Activated naive CD8-positive, alpha-beta T cell (primary cell): ENCODE results near the gene UBE2Q2.
"Not testable (repeated sequence)": the region's sequence is repeated elsewhere in the genome, so short reads cannot be mapped to it uniquely, and the experiment has no call there.

Experiments used
- H3K27ac Mint-ChIP-seq: one replicate; pipeline ENCODE4 v1.8.0; 2021; ENCODE audit warnings: mixed read lengths
- H3K27me3 Mint-ChIP-seq: one replicate; pipeline ENCODE4 v1.8.0; 2021; ENCODE audit warnings: mixed read lengths
- H3K36me3 Mint-ChIP-seq: one replicate; pipeline ENCODE4 v1.8.0; 2021; ENCODE audit warnings: mixed read lengths
- H3K4me1 Mint-ChIP-seq: one replicate; pipeline ENCODE4 v1.8.0; 2021; ENCODE audit warnings: low read depth, mixed read lengths
- H3K4me3 Mint-ChIP-seq: one replicate; pipeline ENCODE4 v1.8.0; 2021; ENCODE audit warnings: mild to moderate bottlenecking, mixed read lengths
- H3K9me3 Mint-ChIP-seq: one replicate; pipeline ENCODE4 v1.8.0; 2021; ENCODE audit warnings: low read depth, mixed read lengths

Gene UBE2Q2

DNA sequence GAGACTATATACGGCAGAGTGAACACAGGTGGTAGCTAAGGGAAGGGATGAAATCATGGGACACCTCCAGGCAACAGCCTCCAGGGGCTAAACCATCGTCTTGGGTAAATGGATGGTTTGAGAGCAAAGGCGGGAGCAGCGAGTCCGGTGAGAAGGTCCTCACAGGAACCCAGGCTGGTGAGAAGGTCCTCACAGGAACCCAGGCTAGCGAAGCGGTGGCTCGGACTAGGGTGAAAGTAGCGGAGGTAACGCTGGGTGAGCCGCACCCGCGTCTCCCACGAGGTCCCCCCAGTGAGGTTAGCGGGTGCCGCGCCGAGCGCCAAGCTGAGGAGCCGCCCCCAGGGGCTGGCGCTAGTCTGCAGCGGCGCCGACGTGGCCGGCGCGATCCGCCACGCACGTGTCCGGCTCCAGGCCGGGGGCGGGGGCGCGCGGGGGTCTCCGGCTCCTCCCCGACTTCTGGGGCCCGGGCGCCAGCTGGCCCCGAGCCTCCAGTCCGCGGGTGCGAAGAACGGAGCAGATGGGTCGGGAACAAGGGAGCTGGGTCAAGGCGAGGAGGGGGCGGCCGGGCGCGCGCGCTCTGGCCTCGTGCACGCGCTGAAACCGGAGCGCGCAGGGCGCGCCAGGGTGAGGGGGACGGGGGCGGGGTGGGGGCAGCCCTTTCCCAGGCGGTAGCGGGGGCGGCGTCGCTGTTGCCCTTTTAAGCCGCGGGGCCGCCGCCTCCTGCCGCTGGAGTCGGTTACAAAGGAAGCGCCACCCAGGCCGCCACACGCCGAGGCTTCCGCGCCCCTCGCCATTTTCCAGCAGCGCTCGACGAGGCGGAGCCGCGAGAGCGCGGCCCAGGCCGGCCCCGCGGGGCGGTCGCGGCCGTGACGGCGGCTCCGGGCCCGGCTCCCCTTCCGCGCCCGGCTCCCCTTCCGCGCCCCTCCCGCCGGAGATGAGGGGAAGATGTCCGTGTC is at the start of gene UBE2Q2:
Gene UBE2Q2 (plus strand): TSS at position 726 of the 956 bp plus-strand sequence. CDS start 220 bp downstream, at position 946.
- H3K27me3 Mint-ChIP-seq = no peaks in the 10 kb centered on the region
- H3K27ac Mint-ChIP-seq = peak within 1 kb of the TSS; percentile 95
- peak within 1 kb of the TSS; percentile 91 for H3K4me3 Mint-ChIP-seq
- H3K36me3 Mint-ChIP-seq = no peaks in the 10 kb centered on the region
- H3K9me3 Mint-ChIP-seq = no peaks in the 10 kb centered on the region
- peaks cover 39% of the 10 kb centered on the region for H3K4me1 Mint-ChIP-seq

GRCh38 chr15:75796321-75796720 is 46.9 kb upstream of the UBE2Q2 start:
- no peak overlapping the region for H3K4me3 Mint-ChIP-seq
- H3K27me3 Mint-ChIP-seq = peaks cover 22% of the 10 kb centered on the region
- H3K27ac Mint-ChIP-seq = no peak overlapping the region
- no peaks in the 10 kb centered on the region for H3K36me3 Mint-ChIP-seq
- H3K4me1 Mint-ChIP-seq = no peaks in the 10 kb centered on the region
- no peaks in the 10 kb centered on the region for H3K9me3 Mint-ChIP-seq

DNA sequence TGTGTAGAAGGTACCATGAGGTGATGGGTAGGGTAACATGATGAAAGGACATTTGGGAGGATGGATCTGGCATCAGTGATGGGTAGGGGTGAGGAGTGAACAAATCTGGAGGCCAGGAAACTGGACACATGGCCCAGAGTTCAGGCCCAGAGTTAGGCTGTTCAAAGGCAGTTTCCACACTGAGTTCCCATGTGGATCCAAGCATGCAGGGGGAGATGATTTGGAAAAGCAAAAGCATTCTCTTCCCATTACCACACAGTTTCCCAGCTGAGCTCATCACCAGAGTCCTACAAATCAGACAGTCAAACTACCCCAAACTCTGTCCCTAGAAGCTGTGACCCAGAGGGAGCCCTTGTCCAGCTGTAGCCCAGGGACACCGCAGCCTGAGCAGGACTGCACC is 46.1 kb upstream of the UBE2Q2 start:
- peaks cover 27% of the 10 kb centered on the region for H3K27me3 Mint-ChIP-seq

DNA sequence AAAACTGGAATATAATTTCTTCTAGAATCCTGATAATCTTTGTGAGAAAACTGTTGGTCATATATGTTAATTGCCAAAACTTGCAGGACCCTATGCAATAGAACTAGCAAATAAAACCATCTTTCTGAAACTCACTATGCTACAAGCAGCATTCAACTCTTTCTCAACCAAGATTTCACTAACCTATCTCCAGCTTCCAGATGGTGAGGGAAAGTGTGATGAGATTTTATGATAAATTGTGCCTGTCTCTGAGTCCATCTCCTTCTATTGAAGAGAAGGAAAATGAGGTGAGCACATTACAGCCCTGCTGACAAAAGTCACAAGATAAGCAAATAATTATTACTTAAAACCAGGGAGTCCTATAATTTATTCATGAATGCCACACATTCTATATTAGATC is 44.1 kb upstream of the UBE2Q2 start:
- Mint-ChIP-seq H3K4me1 (peaks cover 4% of the 10 kb centered on the region), H3K4me3 (no peak overlapping the region), H3K36me3 (no peaks in the 10 kb centered on the region), H3K27me3 (peaks cover 24% of the 10 kb centered on the region), H3K27ac (no peak overlapping the region), H3K9me3 (no peaks in the 10 kb centered on the region)

More for the DNA sequence above, 46.1 kb upstream of the UBE2Q2 start:
- H3K27ac Mint-ChIP-seq, H3K9me3 Mint-ChIP-seq, H3K4me1 Mint-ChIP-seq, H3K4me3 Mint-ChIP-seq, H3K36me3 Mint-ChIP-seq: not testable (repeated sequence)

DNA sequence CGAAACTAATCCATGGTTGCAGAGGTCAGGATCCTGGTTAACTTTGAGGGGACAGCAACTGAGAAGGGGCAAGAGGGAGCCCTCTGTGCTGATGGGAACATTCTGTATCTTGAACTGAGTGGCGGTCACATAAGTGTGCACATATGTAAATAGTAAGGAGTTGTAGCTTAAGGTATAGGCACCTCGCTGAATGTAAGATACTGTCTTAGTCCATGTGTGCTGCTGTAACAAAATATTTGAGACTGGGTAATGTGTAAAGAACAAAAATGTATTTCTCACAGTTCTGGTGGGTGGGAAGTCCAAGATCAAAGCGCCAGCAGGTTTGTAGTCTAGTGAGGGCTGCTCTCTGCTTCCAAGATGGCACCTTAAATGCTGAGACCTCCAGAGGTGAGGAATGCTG is 42.8 kb upstream of the UBE2Q2 start:
- not testable (repeated sequence) for H3K4me1 Mint-ChIP-seq, H3K36me3 Mint-ChIP-seq, H3K27ac Mint-ChIP-seq, H3K9me3 Mint-ChIP-seq, H3K4me3 Mint-ChIP-seq
- H3K27me3 Mint-ChIP-seq = peaks cover 23% of the 10 kb centered on the region

DNA sequence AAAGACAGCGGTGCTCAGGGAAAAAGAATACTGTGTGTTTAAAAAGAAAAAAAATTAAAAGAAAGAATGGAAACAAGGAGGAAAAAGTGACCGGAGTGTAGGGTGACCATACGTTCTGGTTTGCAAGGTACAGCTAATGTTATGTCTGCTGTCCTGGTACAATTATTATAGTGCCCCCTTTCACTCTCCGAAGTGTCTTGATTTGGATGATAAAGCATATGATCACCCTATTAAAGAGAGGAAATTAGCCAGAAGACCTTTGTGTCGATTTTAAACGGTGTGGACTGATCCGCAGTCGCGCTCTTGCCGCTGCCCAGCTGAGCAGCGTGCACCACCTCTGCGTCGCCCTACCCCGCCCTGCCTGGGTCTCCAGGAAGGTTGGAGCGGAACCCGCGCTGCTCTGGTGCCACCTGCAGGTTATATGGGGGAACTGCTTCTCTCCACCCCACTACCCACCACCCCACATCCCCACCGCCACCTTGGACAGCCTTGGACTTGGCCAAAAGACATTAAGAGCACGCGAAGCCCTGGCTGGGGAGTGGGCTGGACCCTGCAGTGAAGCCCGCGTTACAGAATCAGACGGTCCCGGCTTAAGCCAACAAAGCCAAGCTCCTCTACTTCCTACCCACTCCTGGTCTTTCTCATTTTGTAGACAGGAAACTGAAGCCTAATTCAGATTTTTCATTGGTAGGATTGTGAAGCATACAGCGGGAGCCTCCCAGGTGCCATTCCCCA is 41.2 kb upstream of the UBE2Q2 start:
- Mint-ChIP-seq H3K4me3 (peak overlapping the region; percentile 68), H3K27ac (no peak overlapping the region), H3K27me3 (peaks cover 21% of the 10 kb centered on the region)

GRCh38 chr15:75807486-75807885 is 35.8 kb upstream of the UBE2Q2 start:
- not testable (repeated sequence) for H3K36me3 Mint-ChIP-seq, H3K4me1 Mint-ChIP-seq, H3K9me3 Mint-ChIP-seq, H3K27me3 Mint-ChIP-seq, H3K27ac Mint-ChIP-seq, H3K4me3 Mint-ChIP-seq

More for the DNA sequence above, 41.2 kb upstream of the UBE2Q2 start:
- Mint-ChIP-seq H3K9me3 (no peaks in the 10 kb centered on the region), H3K36me3 (no peaks in the 10 kb centered on the region), H3K4me1 (peaks cover 4% of the 10 kb centered on the region)

- H3K36me3 Mint-ChIP-seq, H3K4me1 Mint-ChIP-seq, H3K9me3 Mint-ChIP-seq, H3K27ac Mint-ChIP-seq, H3K27me3 Mint-ChIP-seq, H3K4me3 Mint-ChIP-seq: not testable (repeated sequence)
Observed at GRCh38 chr15:75808009-75808408, 35.2 kb upstream of the UBE2Q2 start.

DNA sequence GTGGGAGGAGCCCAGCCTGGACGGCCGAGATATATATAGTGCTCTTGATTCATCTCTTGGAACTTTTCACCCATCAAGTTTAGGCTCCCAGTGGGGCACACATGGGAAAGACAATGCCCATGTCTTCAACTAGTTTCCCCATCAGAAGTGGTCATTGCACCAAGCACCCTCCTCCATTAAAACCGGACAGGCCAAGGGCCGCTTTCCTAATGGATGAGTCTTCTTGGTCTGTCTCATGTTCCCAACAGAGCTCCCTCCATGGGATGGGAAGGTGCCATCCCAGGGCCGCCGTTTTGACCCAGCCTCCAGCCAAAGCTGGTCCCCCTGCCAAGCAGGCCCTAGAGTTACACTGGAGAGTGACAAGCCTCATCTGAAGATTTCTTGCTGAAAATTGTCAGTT is 34.7 kb upstream of the UBE2Q2 start:
- Mint-ChIP-seq H3K36me3 (no peaks in the 10 kb centered on the region), H3K4me3 (no peak overlapping the region), H3K9me3 (no peaks in the 10 kb centered on the region), H3K27ac (no peak overlapping the region), H3K27me3 (peaks cover 1% of the 10 kb centered on the region), H3K4me1 (no peaks in the 10 kb centered on the region)

GRCh38 chr15:75809986-75810750 is 33.1 kb upstream of the UBE2Q2 start:
- no peaks in the 10 kb centered on the region for H3K9me3 Mint-ChIP-seq

DNA sequence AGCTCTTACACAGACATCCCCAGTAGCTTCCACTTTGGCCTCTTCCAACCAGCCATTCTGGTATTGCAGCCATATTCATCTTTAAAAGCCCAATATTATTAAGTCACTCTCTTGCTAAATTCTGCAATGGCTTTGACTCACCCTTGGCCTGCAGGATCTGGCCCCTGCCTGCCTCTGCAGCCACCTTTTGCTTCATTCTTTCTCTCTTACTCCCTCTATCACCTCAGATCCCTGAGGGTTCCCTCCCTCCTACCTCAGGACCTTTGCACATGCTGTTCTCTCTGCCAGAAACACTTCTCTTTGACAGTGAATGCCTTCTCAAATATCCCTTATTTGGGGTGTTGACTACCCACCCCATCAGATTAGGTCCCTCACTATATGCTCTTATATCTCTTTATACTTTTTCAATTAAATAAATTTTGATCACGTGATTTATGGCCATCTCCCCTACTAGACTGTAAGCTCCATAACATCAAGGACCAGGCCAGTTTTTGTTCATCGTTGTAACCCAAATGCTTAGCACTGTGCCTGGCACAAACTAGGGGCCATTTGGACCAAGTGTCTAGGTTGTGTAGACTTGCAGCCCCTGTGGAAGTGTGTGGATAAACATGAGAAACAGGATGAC is 32.3 kb upstream of the UBE2Q2 start:
- Mint-ChIP-seq H3K4me3 (no peak overlapping the region), H3K36me3 (no peaks in the 10 kb centered on the region), H3K27ac (no peak overlapping the region), H3K4me1 (no peaks in the 10 kb centered on the region), H3K27me3 (peaks cover 1% of the 10 kb centered on the region), H3K9me3 (no peaks in the 10 kb centered on the region)

More at GRCh38 chr15:75809986-75810750, 33.1 kb upstream of the UBE2Q2 start:
- Mint-ChIP-seq H3K27me3 (peaks cover 1% of the 10 kb centered on the region), H3K4me3 (no peak overlapping the region), H3K27ac (no peak overlapping the region), H3K36me3 (no peaks in the 10 kb centered on the region), H3K4me1 (no peaks in the 10 kb centered on the region)

- no peaks in the 10 kb centered on the region for H3K9me3 Mint-ChIP-seq
- no peak overlapping the region for H3K4me3 Mint-ChIP-seq
- no peak overlapping the region for H3K27ac Mint-ChIP-seq
- no peaks in the 10 kb centered on the region for H3K4me1 Mint-ChIP-seq
- H3K36me3 Mint-ChIP-seq = no peaks in the 10 kb centered on the region
- H3K27me3 Mint-ChIP-seq = no peaks in the 10 kb centered on the region
Observed at GRCh38 chr15:75811626-75812025, 31.6 kb upstream of the UBE2Q2 start.

DNA sequence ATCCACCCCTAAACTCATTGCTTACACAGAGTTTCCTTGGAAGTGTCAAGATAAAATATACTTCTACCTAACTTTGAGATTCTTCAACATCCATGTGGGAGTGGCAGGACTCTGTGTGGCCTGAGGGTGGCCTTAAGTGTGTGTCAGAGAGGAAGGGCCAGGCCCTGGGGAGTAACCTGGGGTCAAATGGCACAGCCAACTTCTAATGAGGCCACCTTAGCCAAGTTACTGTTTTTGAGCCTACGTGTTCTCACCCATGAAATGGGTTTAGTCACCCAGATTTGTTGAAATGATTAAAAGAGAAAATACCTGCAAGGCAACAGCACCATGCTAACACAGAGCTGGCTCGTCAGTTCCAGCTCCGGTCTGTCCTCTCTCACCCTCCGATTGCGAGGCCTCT is 28.5 kb upstream of the UBE2Q2 start:
- Mint-ChIP-seq H3K9me3 (no peaks in the 10 kb centered on the region), H3K36me3 (no peaks in the 10 kb centered on the region), H3K27ac (no peak overlapping the region), H3K4me1 (peaks cover 6% of the 10 kb centered on the region), H3K4me3 (no peak overlapping the region), H3K27me3 (no peaks in the 10 kb centered on the region)

DNA sequence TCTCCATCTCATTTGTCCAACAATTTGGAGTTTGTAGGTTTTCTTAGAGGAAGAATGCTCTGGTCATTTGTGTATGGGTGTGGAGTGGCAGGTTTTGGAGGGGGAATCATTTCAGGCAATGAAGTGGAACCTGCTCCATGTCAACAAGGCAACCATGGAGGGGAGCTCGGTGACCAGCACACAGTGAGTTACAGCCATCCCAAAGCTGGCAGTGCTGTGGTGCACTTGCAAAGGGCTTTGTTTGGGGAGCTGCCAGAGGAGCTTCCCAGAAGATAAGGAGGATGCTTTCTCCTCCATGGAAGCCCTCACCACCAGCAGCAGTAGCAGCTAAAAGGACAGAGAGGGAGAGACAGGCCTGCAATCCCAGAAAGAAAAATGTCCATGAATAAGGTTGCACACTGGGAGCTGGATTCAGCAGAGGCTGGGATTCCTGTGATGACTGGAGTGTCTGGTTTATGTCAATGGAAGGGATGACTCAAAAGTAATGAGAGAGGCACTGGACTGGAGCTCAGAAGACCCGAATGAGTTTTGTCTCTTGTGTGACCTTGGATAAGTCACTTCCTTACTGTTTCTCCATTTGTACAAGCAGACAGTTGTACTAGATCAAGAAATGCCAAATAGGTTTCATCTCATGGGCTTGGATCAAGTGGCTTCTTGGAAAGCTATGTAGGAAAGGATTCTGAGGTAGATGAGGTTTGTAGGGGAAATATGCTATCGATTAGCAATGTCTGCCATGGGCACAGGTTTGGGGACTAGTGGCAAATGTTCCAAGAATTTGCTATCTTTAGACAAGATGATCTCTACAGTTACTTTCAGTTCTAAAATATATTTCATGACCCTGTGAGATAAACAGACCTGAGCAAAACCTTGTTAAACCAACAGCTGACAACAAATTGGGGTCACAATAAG is 27.2 kb upstream of the UBE2Q2 start:
- Mint-ChIP-seq H3K4me3 (no peak overlapping the region), H3K4me1 (peaks cover 6% of the 10 kb centered on the region), H3K9me3 (no peaks in the 10 kb centered on the region), H3K36me3 (no peaks in the 10 kb centered on the region), H3K27me3 (no peaks in the 10 kb centered on the region), H3K27ac (no peak overlapping the region)
